ENCODE data around the gene PML. TPM values are rescaled to one million over a fixed set of nuclear protein-coding genes. Genes with fewer than 3 reads are reported as not detected.
"Not testable (repeated sequence)": the region's sequence is repeated elsewhere in the genome, so short reads cannot be mapped to it uniquely, and the experiment has no call there.

PML gene
- polyA plus RNA-seq, 3 donors = 13.1 to 40.7 (median 20.6) TPM

- Mint-ChIP-seq H3K36me3 (no peaks in the 10 kb centered on the region), H3K4me1 (peaks cover 28% of the 10 kb centered on the region), H3K4me3 (no peak overlapping the region), H3K27ac (no peak overlapping the region), H3K27me3 (ENCODE audit: low read depth in 3 of 3) (peaks cover 18 to 29% (median 19%) of the 10 kb centered on the region in 3 donors), H3K9me3 (no peaks in the 10 kb centered on the region)
- Histone ChIP-seq H2AFZ (ENCODE audit: insufficient read depth, low read depth, low read length, poor library complexity, severe bottlenecking) (no peak overlapping the region), H3K4me3 (replicated peaks in 1 of 3; ENCODE audit: low read depth in 2 of 3, low read length in 3 of 3) (no peak overlapping the region), H3K27ac (ENCODE audit: low read depth in 1 of 2, low read length in 2 of 2) (no peak overlapping the region), H4K20me1 (ENCODE audit: insufficient read depth, low read length) (no peaks in the 10 kb centered on the region), H3K4me1 (ENCODE audit: control insufficient read depth in 1 of 2, insufficient read depth in 2 of 2, low read length in 2 of 2) (peaks cover 8 to 10% of the 10 kb centered on the region in 2 donors), H3K9me3 (replicated peaks in 1 of 2; ENCODE audit: control insufficient read depth in 1 of 2, insufficient read depth in 1 of 2, low read length in 2 of 2) (no peaks in the 10 kb centered on the region), H3K9ac (ENCODE audit: insufficient read depth, low read length, poor library complexity, severe bottlenecking) (no peak overlapping the region), H3K36me3 (replicated peaks in 1 of 2; ENCODE audit: control insufficient read depth in 1 of 2, insufficient read depth in 2 of 2, low read length in 2 of 2) (no peaks in the 10 kb centered on the region), H3K4me2 (replicated peaks; ENCODE audit: extremely low read depth, low read length, poor library complexity, severe bottlenecking) (no peak overlapping the region), H3K79me2 (ENCODE audit: insufficient read depth, low read length) (no peaks in the 10 kb centered on the region), H3K27me3 (ENCODE audit: control insufficient read depth in 2 of 2, insufficient read depth in 2 of 2, low read length in 2 of 2) (no peaks in the 10 kb centered on the region)
- 82% methylated on average over 3 of the region's 6 CpGs for WGBS (ENCODE audit: insufficient coverage)
- no peak for DNase-seq
- no peak for TF ChIP-seq CTCF (IDR thresholded peaks at IDR 0.05)
- intact Hi-C loops (cut with micrococcal nuclease) = no loop called here
Observed at GRCh38 chr15:73959801-73960200, 34.7 kb upstream of the PML start.

GRCh38 chr15:73960472-73961070 is 33.9 kb upstream of the PML start:
- H3K9ac ChIP-seq (ENCODE audit: insufficient read depth, low read length, poor library complexity, severe bottlenecking); H3K9me3 ChIP-seq (replicated peaks in 1 of 2; ENCODE audit: control insufficient read depth in 1 of 2, insufficient read depth in 1 of 2, low read length in 2 of 2); H3K27ac Mint-ChIP-seq; H3K4me3 ChIP-seq (replicated peaks in 1 of 3; ENCODE audit: low read depth in 2 of 3, low read length in 3 of 3); H3K36me3 Mint-ChIP-seq; intact Hi-C loops (cut with micrococcal nuclease); DNase-seq; H2AFZ ChIP-seq (ENCODE audit: insufficient read depth, low read depth, low read length, poor library complexity, severe bottlenecking); H3K27me3 ChIP-seq (ENCODE audit: control insufficient read depth in 2 of 2, insufficient read depth in 2 of 2, low read length in 2 of 2); H4K20me1 ChIP-seq (ENCODE audit: insufficient read depth, low read length); H3K4me2 ChIP-seq (replicated peaks; ENCODE audit: extremely low read depth, low read length, poor library complexity, severe bottlenecking); H3K9me3 Mint-ChIP-seq; H3K27ac ChIP-seq (ENCODE audit: low read depth in 1 of 2, low read length in 2 of 2); H3K4me3 Mint-ChIP-seq; H3K79me2 ChIP-seq (ENCODE audit: insufficient read depth, low read length); H3K36me3 ChIP-seq (replicated peaks in 1 of 2; ENCODE audit: control insufficient read depth in 1 of 2, insufficient read depth in 2 of 2, low read length in 2 of 2): not testable (repeated sequence)
- peaks cover 35% of the 10 kb centered on the region for H3K4me1 Mint-ChIP-seq
- peaks cover 15 to 18% of the 10 kb centered on the region in 2 donors for H3K4me1 ChIP-seq (ENCODE audit: control insufficient read depth in 1 of 2, insufficient read depth in 2 of 2, low read length in 2 of 2)
- peaks cover 14 to 31% (median 19%) of the 10 kb centered on the region in 3 donors for H3K27me3 Mint-ChIP-seq (ENCODE audit: low read depth in 3 of 3)
- WGBS (ENCODE audit: insufficient coverage) = 100% methylated on average over 3 of the region's 7 CpGs
